Suprapubic skin (tissue), 3 donors: ENCODE results near the gene NBAS.

Experiments used
- CTCF ChIP-seq, 2 donors: fragments of 200-600 bp in 1 of 2; fragments of 450-650 bp in 1 of 2; sonication (generic) in 1 of 2; IDR thresholded peaks; one replicate each; pipeline ENCODE4 v1.5.1; 2016 to 2019; ENCODE audit warnings: antibody characterized with exemption in 2 of 2, mild to moderate bottlenecking in 1 of 2, moderate library complexity in 1 of 2
- EP300 ChIP-seq: sonication (generic); formaldehyde crosslinking; IDR thresholded peaks from one replicate; pipeline ENCODE4 v1.6.1; 2017; ENCODE audit warnings: antibody characterized with exemption
- POLR2A ChIP-seq, 2 donors: fragments of 450-650 bp; IDR thresholded peaks; one replicate each; pipeline ENCODE4 v1.6.1; 2017; ENCODE audit warnings: antibody characterized with exemption in 2 of 2, mild to moderate bottlenecking in 2 of 2, moderate library complexity in 2 of 2

DNA sequence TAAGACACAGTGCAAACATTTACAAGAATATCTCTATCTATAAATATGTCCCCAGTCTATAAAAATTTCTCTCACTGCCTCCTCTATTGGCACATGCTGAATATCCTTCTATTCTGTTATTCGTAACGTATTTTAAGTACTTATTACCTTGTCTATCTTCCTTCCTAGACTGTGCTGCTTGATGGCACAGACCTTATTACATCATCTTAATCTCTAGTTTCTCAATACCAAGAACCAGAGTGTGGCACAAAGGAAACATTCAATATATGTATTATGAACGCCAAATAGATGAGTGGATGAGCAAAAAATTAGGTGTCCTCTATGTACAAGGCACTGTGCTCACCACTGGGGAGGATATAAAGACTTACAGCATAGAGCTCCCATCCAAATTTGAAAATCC, 282.8 kb downstream of the NBAS start:
- TF ChIP-seq POLR2A (IDR thresholded peaks at IDR 0.05): no peak
- TF ChIP-seq CTCF (IDR thresholded peaks at IDR 0.05): no peak
- no peak for TF ChIP-seq EP300
